Heart left ventricle (tissue), 13 donors: Measurements from ENCODE around the gene HS3ST2.

Experiments
- POLR2A ChIP-seq, 2 donors: fragments of 450-650 bp; IDR thresholded peaks; one replicate each; pipeline ENCODE4 v1.6.1; 2017; ENCODE audit warnings: antibody characterized with exemption in 2 of 2, mild to moderate bottlenecking in 2 of 2, moderate library complexity in 2 of 2
- TF ChIP-seq, protein P1 (sequence below), 12 donors: fragments of 200-600 bp; sonication (generic) in 4 of 12; IDR thresholded peaks; one replicate each; pipeline versions ENCODE4 v1.5.0 to v1.8.0; 2018 to 2022; ENCODE audit warnings: antibody characterized with exemption in 12 of 12, mild to moderate bottlenecking in 5 of 12
- donor health status: ischemic (EF 13 %, LVEDD 7.1; RV severe dilation, severe dysfunction).
- donor health status: DM: no; HTN: yes; CAD: no.
- donor health status: DM: no; HTN: no; CAD: no.
- donor health status: ischemic (EF 25% LVEDD 6.9; RV normal size, moderate dysfunction).
- donor health status: ischemic (EF 25% LVEDD 5.7; RV mildly dilated, moderate dysfunction).
- donor health status: ischemic (EF 35%, LVEDD 5.7; RV mildly dilated, moderate dysfunction).
- donor health status: nonischemic (EF 11% LVEDD 7.7; RV severe dilation, severe dysfunction).
- donor health status: DM: yes; HTN: yes; CAD: no.
- donor health status: PGD.
- donor health status: ischemic (EF 29% LVEDD 5.4; RV normal size, mild dysfunction).
- donor health status: nonischemic (EF 23%, LVEDD 6.1; RV moderate dilation, normal function).

GRCh38 chr16:22838681-22839080, 24.7 kb downstream of the HS3ST2 start:
- TF ChIP-seq, protein P1, sequence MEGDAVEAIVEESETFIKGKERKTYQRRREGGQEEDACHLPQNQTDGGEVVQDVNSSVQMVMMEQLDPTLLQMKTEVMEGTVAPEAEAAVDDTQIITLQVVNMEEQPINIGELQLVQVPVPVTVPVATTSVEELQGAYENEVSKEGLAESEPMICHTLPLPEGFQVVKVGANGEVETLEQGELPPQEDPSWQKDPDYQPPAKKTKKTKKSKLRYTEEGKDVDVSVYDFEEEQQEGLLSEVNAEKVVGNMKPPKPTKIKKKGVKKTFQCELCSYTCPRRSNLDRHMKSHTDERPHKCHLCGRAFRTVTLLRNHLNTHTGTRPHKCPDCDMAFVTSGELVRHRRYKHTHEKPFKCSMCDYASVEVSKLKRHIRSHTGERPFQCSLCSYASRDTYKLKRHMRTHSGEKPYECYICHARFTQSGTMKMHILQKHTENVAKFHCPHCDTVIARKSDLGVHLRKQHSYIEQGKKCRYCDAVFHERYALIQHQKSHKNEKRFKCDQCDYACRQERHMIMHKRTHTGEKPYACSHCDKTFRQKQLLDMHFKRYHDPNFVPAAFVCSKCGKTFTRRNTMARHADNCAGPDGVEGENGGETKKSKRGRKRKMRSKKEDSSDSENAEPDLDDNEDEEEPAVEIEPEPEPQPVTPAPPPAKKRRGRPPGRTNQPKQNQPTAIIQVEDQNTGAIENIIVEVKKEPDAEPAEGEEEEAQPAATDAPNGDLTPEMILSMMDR (IDR thresholded peaks at IDR 0.05), result no peak
- TF ChIP-seq POLR2A (IDR thresholded peaks at IDR 0.05), result no peak
